Suprapubic skin (tissue), 4 donors: Measurements from ENCODE around the gene DPEP3. TPM values are rescaled to one million over a fixed set of nuclear protein-coding genes. Genes with fewer than 3 reads are reported as not detected.
A peak's percentile ranks its signal among the peaks of the same experiment; 100 is the strongest.

Source experiments
- DNase-seq, 2 donors: peaks; one replicate each; pipeline ENCODE4 v3.0.0-alpha.2; 2019; ENCODE audit warnings: low spot score in 2 of 2
- H3K27ac ChIP-seq: fragments of 200-600 bp; sonication (generic); one replicate; pipeline ENCODE4 v1.5.1; 2019
- H3K27me3 ChIP-seq: fragments of 200-600 bp; sonication (generic); one replicate; pipeline ENCODE4 v1.5.1; 2019
- H3K36me3 ChIP-seq: fragments of 200-600 bp; sonication (generic); one replicate; pipeline ENCODE4 v1.5.1; 2019
- H3K4me1 ChIP-seq: fragments of 200-600 bp; sonication (generic); one replicate; pipeline ENCODE4 v1.5.1; 2019
- H3K4me3 ChIP-seq: fragments of 200-600 bp; sonication (generic); one replicate; pipeline ENCODE4 v1.5.1; 2019; ENCODE audit warnings: mild to moderate bottlenecking
- H3K9me3 ChIP-seq: fragments of 200-600 bp; sonication (generic); one replicate; pipeline ENCODE4 v1.5.1; 2019
- EP300 ChIP-seq: sonication (generic); formaldehyde crosslinking; IDR thresholded peaks from one replicate; pipeline ENCODE4 v1.6.1; 2017; ENCODE audit warnings: antibody characterized with exemption
- POLR2A ChIP-seq, 2 donors: fragments of 450-650 bp; IDR thresholded peaks; one replicate each; pipeline ENCODE4 v1.6.1; 2017; ENCODE audit warnings: antibody characterized with exemption in 2 of 2, mild to moderate bottlenecking in 2 of 2, moderate library complexity in 2 of 2
- POLR2AphosphoS5 ChIP-seq, 3 donors: sonication (generic); formaldehyde crosslinking; IDR thresholded peaks; one replicate each; pipeline ENCODE4 v1.6.1; 2017; ENCODE audit warnings: antibody characterized with exemption in 3 of 3
- WGBS: methylation state at CpG from one replicate; pipeline ENCODE4 v1.1.5; 2018; 5-methylcytosine and 5-hydroxymethylcytosine counted together
- total RNA-seq, 4 donors: library from RNA; depleted of rRNA; stranded (reverse); fragments of >200 nt; gene quantifications; one replicate each; pipeline ENCODE4 v1.1.0, GENCODE V29; 2016
- TF ChIP-seq, protein P1 (sequence below), 2 donors: fragments of 200-600 bp in 1 of 2; fragments of 450-650 bp in 1 of 2; sonication (generic) in 1 of 2; IDR thresholded peaks; one replicate each; pipeline ENCODE4 v1.5.1; 2016 to 2019; ENCODE audit warnings: antibody characterized with exemption in 2 of 2, mild to moderate bottlenecking in 1 of 2, moderate library complexity in 1 of 2

The DPEP3 gene
- total RNA-seq, 4 donors from 2014 or later = not detected

DNA sequence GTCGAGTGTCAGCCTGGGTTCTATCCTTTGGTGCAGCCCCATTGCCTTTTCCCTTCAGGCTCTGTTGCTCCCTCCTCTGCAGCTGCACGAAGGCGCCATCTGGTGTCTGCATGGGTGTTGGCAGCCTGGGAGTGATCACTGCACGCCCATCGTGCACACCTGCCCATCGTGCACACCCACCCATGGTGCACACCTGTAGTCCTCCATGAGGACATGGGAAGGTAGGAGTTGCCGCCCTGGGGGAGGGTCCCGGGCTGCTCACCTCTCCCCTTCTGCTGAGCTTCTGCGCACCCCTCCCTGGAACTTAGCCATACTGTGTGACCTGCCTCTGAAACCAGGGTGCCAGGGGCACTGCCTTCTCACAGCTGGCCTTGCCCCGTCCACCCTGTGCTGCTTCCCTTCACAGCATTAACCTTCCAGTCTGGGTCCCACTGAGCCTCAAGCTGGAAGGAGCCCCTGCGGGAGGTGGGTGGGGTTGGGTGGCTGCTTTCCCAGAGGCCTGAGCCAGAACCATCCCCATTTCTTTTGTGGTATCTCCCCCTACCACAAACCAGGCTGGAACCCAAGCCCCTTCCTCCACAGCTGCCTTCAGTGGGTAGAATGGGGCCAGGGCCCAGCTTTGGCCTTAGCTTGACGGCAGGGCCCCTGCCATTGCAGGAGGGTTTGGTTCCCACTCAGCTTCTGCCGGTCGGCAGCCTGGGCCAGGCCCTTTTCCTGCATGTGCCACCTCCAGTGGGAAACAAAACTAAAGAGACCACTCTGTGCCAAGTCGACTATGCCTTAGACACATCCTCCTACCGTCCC lies 51.5 kb downstream of the DPEP3 start:
- no peak for TF ChIP-seq EP300
- TF ChIP-seq POLR2A (IDR thresholded peaks at IDR 0.05) = no peak
- TF ChIP-seq, protein P1, sequence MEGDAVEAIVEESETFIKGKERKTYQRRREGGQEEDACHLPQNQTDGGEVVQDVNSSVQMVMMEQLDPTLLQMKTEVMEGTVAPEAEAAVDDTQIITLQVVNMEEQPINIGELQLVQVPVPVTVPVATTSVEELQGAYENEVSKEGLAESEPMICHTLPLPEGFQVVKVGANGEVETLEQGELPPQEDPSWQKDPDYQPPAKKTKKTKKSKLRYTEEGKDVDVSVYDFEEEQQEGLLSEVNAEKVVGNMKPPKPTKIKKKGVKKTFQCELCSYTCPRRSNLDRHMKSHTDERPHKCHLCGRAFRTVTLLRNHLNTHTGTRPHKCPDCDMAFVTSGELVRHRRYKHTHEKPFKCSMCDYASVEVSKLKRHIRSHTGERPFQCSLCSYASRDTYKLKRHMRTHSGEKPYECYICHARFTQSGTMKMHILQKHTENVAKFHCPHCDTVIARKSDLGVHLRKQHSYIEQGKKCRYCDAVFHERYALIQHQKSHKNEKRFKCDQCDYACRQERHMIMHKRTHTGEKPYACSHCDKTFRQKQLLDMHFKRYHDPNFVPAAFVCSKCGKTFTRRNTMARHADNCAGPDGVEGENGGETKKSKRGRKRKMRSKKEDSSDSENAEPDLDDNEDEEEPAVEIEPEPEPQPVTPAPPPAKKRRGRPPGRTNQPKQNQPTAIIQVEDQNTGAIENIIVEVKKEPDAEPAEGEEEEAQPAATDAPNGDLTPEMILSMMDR (IDR thresholded peaks at IDR 0.05) = peak; percentile 59 to 85
- Histone ChIP-seq H3K27ac (no peak overlapping the region), H3K9me3 (no peaks in the 10 kb centered on the region), H3K36me3 (peaks cover 34% of the 10 kb centered on the region), H3K4me3 (no peak overlapping the region), H3K27me3 (no peaks in the 10 kb centered on the region), H3K4me1 (peaks cover 29% of the 10 kb centered on the region)
- WGBS = 66% methylated on average over 6 of the region's 16 CpGs
- peak in 1 of 2 donors; percentile 84 for DNase-seq

- Histone ChIP-seq H3K27ac (no peak overlapping the region), H3K9me3 (no peaks in the 10 kb centered on the region), H3K36me3 (peaks cover 34% of the 10 kb centered on the region), H3K27me3 (no peaks in the 10 kb centered on the region), H3K4me1 (peaks cover 35% of the 10 kb centered on the region), H3K4me3 (no peak overlapping the region)
- no peak for DNase-seq
- 83% methylated on average over 7 of the region's 7 CpGs for WGBS
- TF ChIP-seq EP300 = no peak
- TF ChIP-seq, protein P1 (IDR thresholded peaks at IDR 0.05) = no peak
- TF ChIP-seq POLR2AphosphoS5 (IDR thresholded peaks at IDR 0.05) = no peak
- no peak for TF ChIP-seq POLR2A (IDR thresholded peaks at IDR 0.05)
Observed at GRCh38 chr16:67928147-67928546, 52.2 kb downstream of the DPEP3 start.

DNA sequence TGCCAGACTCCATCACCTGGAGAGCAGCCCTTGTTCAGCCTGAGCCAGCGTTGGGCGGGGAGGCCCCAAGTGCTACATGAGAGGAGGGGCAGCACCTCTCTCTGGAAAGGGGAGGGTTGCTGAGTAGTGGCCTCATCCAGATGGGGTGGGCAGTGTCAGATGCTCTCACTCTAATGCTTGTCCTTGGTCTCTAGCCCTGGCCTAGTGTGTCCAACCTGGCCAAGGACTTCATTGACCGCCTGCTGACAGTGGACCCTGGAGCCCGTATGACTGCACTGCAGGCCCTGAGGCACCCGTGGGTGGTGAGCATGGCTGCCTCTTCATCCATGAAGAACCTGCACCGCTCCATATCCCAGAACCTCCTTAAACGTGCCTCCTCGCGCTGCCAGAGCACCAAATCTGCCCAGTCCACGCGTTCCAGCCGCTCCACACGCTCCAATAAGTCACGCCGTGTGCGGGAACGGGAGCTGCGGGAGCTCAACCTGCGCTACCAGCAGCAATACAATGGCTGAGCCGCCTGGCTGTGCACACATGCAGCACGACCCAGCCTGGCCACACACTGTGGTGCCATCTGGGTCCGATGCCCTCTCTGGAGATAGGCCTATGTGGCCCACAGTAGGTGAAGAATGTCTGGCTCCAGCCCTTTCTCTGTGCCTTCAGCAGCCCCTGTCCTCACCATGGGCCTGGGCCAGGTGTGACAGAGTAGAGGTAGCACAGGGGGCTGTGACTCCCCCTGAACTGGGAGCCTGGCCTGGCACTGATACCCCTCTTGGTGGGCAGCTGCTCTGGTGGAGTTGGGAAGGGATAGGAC lies 53.0 kb downstream of the DPEP3 start:
- peaks cover 34% of the 10 kb centered on the region for H3K36me3 ChIP-seq
- 90% methylated on average over 22 of the region's 22 CpGs for WGBS
- no peaks in the 10 kb centered on the region for H3K27me3 ChIP-seq
- no peaks in the 10 kb centered on the region for H3K9me3 ChIP-seq
- no peak for DNase-seq
- H3K4me1 ChIP-seq = peaks cover 43% of the 10 kb centered on the region
- no peak overlapping the region for H3K4me3 ChIP-seq
- no peak overlapping the region for H3K27ac ChIP-seq
- TF ChIP-seq POLR2AphosphoS5 (IDR thresholded peaks at IDR 0.05) = no peak
- TF ChIP-seq EP300 = no peak
- TF ChIP-seq POLR2A (IDR thresholded peaks at IDR 0.05) = no peak
- TF ChIP-seq, protein P1 (IDR thresholded peaks at IDR 0.05) = no peak

- no peaks in the 10 kb centered on the region for H3K27me3 ChIP-seq
Observed at GRCh38 chr16:67926181-67926750, 54.0 kb downstream of the DPEP3 start.

More at GRCh38 chr16:67926181-67926750, 54.0 kb downstream of the DPEP3 start:
- DNase-seq = no peak
- Histone ChIP-seq H3K36me3 (peaks cover 30% of the 10 kb centered on the region), H3K4me1 (peaks cover 49% of the 10 kb centered on the region), H3K4me3 (no peak overlapping the region), H3K9me3 (no peaks in the 10 kb centered on the region), H3K27ac (peak overlapping the region; percentile 2)
- WGBS = 44% methylated on average over 8 of the region's 13 CpGs
- TF ChIP-seq POLR2A (IDR thresholded peaks at IDR 0.05) = no peak
- TF ChIP-seq, protein P1 (IDR thresholded peaks at IDR 0.05) = no peak

Other genes with a start within 250 kb of the DPEP3 start
- gene RANBP10, start 173.9 kb downstream of the DPEP3 start, total RNA-seq = 10 to 100 TPM; 18.4 to 35.2 (median 27.6) TPM
- 1 to 10 TPM in 2 of 4 donors, under 1 TPM in 2; 0.34 to 1.4 (median 0.87) TPM for gene TSNAXIP1, start 173.6 kb downstream of the DPEP3 start, total RNA-seq
- gene THAP11, start 138.2 kb downstream of the DPEP3 start, total RNA-seq = 10 to 100 TPM; 45.7 to 92.0 (median 76.4) TPM
- gene NUTF2, start 133.6 kb downstream of the DPEP3 start, total RNA-seq = 100 to 1,000 TPM; 101 to 161 (median 113) TPM
- gene CENPT, start 132.8 kb downstream of the DPEP3 start, total RNA-seq = 100 to 1,000 TPM; 140 to 311 (median 201) TPM
- gene EDC4, start 107.4 kb downstream of the DPEP3 start, total RNA-seq = 100 to 1,000 TPM in 1 of 4 donors, 10 to 100 TPM in 3; 59.5 to 110 (median 68.0) TPM
- 1 to 10 TPM in 3 of 4 donors, not detected in 1; 4.3 to 5.6 (median 4.7) TPM for gene NRN1L, start 95.6 kb downstream of the DPEP3 start, total RNA-seq
- gene PSKH1, start 87.2 kb downstream of the DPEP3 start, total RNA-seq = 10 to 100 TPM; 16.4 to 26.9 (median 24.5) TPM
- 1 to 10 TPM in 3 of 4 donors, under 1 TPM in 1; 0.55 to 2.7 (median 1.8) TPM for gene CTRL, start 48.6 kb downstream of the DPEP3 start, total RNA-seq
- 10 to 100 TPM; 13.5 to 31.2 (median 16.3) TPM for gene PSMB10, start 43.6 kb downstream of the DPEP3 start, total RNA-seq
- gene LCAT, start 36.4 kb downstream of the DPEP3 start, total RNA-seq = 10 to 100 TPM; 10.6 to 61.4 (median 22.6) TPM
- 100 to 1,000 TPM in 1 of 4 donors, 10 to 100 TPM in 3; 31.2 to 165 (median 72.2) TPM for gene SLC12A4, start 11.9 kb downstream of the DPEP3 start, total RNA-seq
- under 1 TPM in 1 of 4 donors, not detected in 3; 0.56 TPM for gene DPEP2, start 19.0 kb upstream of the DPEP3 start, total RNA-seq
- gene DPEP2NB, start 35.4 kb upstream of the DPEP3 start, total RNA-seq = not detected
- 10 to 100 TPM in 2 of 4 donors, 1 to 10 TPM in 2; 9.0 to 22.5 (median 13.0) TPM for gene DDX28, start 42.7 kb upstream of the DPEP3 start, total RNA-seq
- gene DUS2, start 42.8 kb upstream of the DPEP3 start, total RNA-seq = 10 to 100 TPM; 14.4 to 21.6 (median 15.5) TPM
- gene NFATC3, start 104.9 kb upstream of the DPEP3 start, total RNA-seq = 10 to 100 TPM; 32.7 to 58.1 (median 36.9) TPM